ENCODE results near the gene GPC3. TPM values are rescaled to one million over a fixed set of nuclear protein-coding genes. Genes with fewer than 3 reads are reported as not detected.

GPC3 gene
- total RNA-seq, 6 experiments from 2014 or later = 0.31 to 6.8 (median 1.8) TPM

- no peaks in the 10 kb centered on the region for H3K4me1 ChIP-seq
- no peaks in the 10 kb centered on the region for H3K9me3 ChIP-seq
- no peak overlapping the region for H3K27ac ChIP-seq
- intact Hi-C loops (cut with DNase I) = no loop called here
- WGBS (ENCODE audit: insufficient coverage, low coverage, low lambda C conversion rate, missing lambda C conversion rate) = 59% methylated on average over 4 of the region's 4 CpGs
- ATAC-seq (no peak), DNase-seq (no peak)
- TF ChIP-seq, protein P1, sequence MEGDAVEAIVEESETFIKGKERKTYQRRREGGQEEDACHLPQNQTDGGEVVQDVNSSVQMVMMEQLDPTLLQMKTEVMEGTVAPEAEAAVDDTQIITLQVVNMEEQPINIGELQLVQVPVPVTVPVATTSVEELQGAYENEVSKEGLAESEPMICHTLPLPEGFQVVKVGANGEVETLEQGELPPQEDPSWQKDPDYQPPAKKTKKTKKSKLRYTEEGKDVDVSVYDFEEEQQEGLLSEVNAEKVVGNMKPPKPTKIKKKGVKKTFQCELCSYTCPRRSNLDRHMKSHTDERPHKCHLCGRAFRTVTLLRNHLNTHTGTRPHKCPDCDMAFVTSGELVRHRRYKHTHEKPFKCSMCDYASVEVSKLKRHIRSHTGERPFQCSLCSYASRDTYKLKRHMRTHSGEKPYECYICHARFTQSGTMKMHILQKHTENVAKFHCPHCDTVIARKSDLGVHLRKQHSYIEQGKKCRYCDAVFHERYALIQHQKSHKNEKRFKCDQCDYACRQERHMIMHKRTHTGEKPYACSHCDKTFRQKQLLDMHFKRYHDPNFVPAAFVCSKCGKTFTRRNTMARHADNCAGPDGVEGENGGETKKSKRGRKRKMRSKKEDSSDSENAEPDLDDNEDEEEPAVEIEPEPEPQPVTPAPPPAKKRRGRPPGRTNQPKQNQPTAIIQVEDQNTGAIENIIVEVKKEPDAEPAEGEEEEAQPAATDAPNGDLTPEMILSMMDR (IDR thresholded peaks at IDR 0.05) = no peak
- TF ChIP-seq POLR2A (IDR thresholded peaks at IDR 0.05) = no peak
- no peaks in the 10 kb centered on the region for H3K27me3 ChIP-seq
- H3K36me3 ChIP-seq = no peaks in the 10 kb centered on the region
- no peak overlapping the region for H3K4me3 ChIP-seq
Observed at GRCh38 chrX:133587071-133587470, 398.3 kb downstream of the GPC3 start.

- 64% methylated on average over 4 of the region's 4 CpGs for WGBS (ENCODE audit: insufficient coverage, low coverage, low lambda C conversion rate, missing lambda C conversion rate)
Observed at GRCh38 chrX:133586443-133586842, 399.0 kb downstream of the GPC3 start.

DNA sequence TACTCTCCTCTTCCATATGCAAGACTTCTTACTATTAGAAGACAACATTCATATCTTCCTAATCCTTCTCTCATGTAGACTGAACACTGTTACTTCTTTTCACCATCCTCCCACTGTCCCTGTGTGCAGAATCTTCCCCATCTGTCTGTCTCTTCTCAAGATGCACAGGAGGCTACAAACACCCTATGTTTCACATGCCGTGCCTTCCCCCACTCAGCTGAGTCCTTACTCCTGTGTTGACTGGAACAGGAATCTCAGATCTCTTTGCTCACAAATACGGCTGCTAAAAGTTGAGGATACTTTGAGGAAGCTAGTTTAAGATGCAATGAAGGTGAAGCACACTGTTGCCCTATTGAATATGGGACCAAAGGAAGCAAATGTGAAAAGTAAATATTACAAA is 401.6 kb downstream of the GPC3 start:
- 66% methylated on average over 2 of the region's 2 CpGs for WGBS (ENCODE audit: insufficient coverage, low coverage, low lambda C conversion rate, missing lambda C conversion rate)
- Histone ChIP-seq H3K4me1 (no peaks in the 10 kb centered on the region), H3K27me3 (no peaks in the 10 kb centered on the region), H3K36me3 (no peaks in the 10 kb centered on the region), H3K27ac (no peak overlapping the region), H3K4me3 (no peak overlapping the region), H3K9me3 (no peaks in the 10 kb centered on the region)
- intact Hi-C loops (cut with DNase I) = no loop called here
- TF ChIP-seq POLR2A (IDR thresholded peaks at IDR 0.05) = no peak
- TF ChIP-seq, protein P1 (IDR thresholded peaks at IDR 0.05) = no peak
- no peak for DNase-seq
- no peak for ATAC-seq

More at GRCh38 chrX:133586443-133586842, 399.0 kb downstream of the GPC3 start:
- H3K4me3 ChIP-seq = no peak overlapping the region
- no peaks in the 10 kb centered on the region for H3K36me3 ChIP-seq
- H3K27me3 ChIP-seq = no peaks in the 10 kb centered on the region
- DNase-seq (no peak), ATAC-seq (no peak)
- TF ChIP-seq POLR2A (IDR thresholded peaks at IDR 0.05) = no peak
- TF ChIP-seq, protein P1 (IDR thresholded peaks at IDR 0.05) = no peak
- no peak overlapping the region for H3K27ac ChIP-seq
- intact Hi-C loops (cut with DNase I) = no loop called here
- no peaks in the 10 kb centered on the region for H3K9me3 ChIP-seq
- no peaks in the 10 kb centered on the region for H3K4me1 ChIP-seq

GRCh38 chrX:133580625-133581024 is 404.8 kb downstream of the GPC3 start:
- H3K27ac ChIP-seq = no peak overlapping the region
- WGBS (ENCODE audit: insufficient coverage, low coverage, low lambda C conversion rate, missing lambda C conversion rate) = 40% methylated on average over 3 of the region's 3 CpGs
- ATAC-seq (no peak), DNase-seq (no peak)
- TF ChIP-seq POLR2A (IDR thresholded peaks at IDR 0.05) = no peak
- TF ChIP-seq, protein P1 (IDR thresholded peaks at IDR 0.05) = no peak
- H3K4me1 ChIP-seq = no peaks in the 10 kb centered on the region
- H3K9me3 ChIP-seq = no peaks in the 10 kb centered on the region
- H3K4me3 ChIP-seq = no peak overlapping the region
- H3K36me3 ChIP-seq = no peaks in the 10 kb centered on the region
- H3K27me3 ChIP-seq = no peaks in the 10 kb centered on the region
- intact Hi-C loops (cut with DNase I) = no loop called here

DNA sequence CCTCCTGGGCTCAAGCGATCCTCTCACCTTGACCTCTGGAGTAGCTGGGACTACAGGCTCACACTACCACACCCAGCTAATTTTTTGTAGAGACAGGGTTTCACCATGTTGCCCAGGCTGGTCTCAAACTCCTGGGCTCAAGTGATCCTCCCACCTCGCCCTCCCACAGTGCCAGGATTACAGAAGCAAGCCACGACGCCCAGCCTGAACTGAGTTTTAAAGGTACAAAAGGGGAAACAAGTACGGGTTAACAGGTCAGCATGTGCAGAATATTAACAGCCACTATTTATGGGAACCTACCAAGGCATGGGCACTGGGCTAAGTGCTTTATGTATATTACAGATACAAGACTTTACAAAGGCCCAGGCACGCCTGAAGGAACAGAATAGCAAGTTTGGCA is 405.8 kb downstream of the GPC3 start:
- intact Hi-C loops (cut with DNase I) = no loop called here
- ATAC-seq = no peak

More for the DNA sequence above, 405.8 kb downstream of the GPC3 start:
- no peak overlapping the region for H3K4me3 ChIP-seq
- no peak overlapping the region for H3K27ac ChIP-seq
- H3K36me3 ChIP-seq = no peaks in the 10 kb centered on the region
- TF ChIP-seq POLR2A (IDR thresholded peaks at IDR 0.05) = no peak
- TF ChIP-seq, protein P1 (IDR thresholded peaks at IDR 0.05) = no peak
- no peaks in the 10 kb centered on the region for H3K27me3 ChIP-seq
- no peak for DNase-seq
- H3K9me3 ChIP-seq = no peaks in the 10 kb centered on the region
- 52% methylated on average over 6 of the region's 6 CpGs for WGBS (ENCODE audit: insufficient coverage, low coverage, low lambda C conversion rate, missing lambda C conversion rate)
- H3K4me1 ChIP-seq = no peaks in the 10 kb centered on the region

All from right lobe of liver (tissue), 6 donors.